Heart right ventricle (tissue), 16 donors: ENCODE data around the gene TLL2. TPM values are rescaled to one million over a fixed set of nuclear protein-coding genes. Genes with fewer than 3 reads are reported as not detected.
A peak's percentile ranks its signal among the peaks of the same experiment; 100 is the strongest.

Source experiments
- ATAC-seq, 8 donors: fragments of 200-7000 bp; cut with Tn5 transposase; one replicate each; pipeline ENCODE4 v1.9.1; 2020; ENCODE audit warnings: mild to moderate bottlenecking in 8 of 8, moderate library complexity in 8 of 8, moderate number of reproducible peaks in 1 of 8
- DNase-seq, 2 donors: peaks; one replicate each; pipeline ENCODE4 v3.0.0-alpha.2; 2020
- H3K27ac ChIP-seq, 10 donors: fragments of 200-600 bp; sonication (generic) in 2 of 10; one replicate each; pipeline versions ENCODE4 v1.5.0 to v1.8.0; 2020 to 2022; ENCODE audit warnings: mild to moderate bottlenecking in 3 of 10
- H3K27me3 ChIP-seq, 7 donors: fragments of 200-600 bp; one replicate each; pipeline ENCODE4 v1.8.0; 2021 to 2022; ENCODE audit warnings: mild to moderate bottlenecking in 2 of 7
- H3K36me3 ChIP-seq, 9 donors: fragments of 200-600 bp; sonication (generic) in 1 of 9; one replicate each; pipeline versions ENCODE4 v1.5.0 to v1.8.0; 2020 to 2022; ENCODE audit warnings: mild to moderate bottlenecking in 2 of 9
- H3K4me1 ChIP-seq, 9 donors: fragments of 200-600 bp; sonication (generic) in 1 of 9; one replicate each; pipeline versions ENCODE4 v1.5.0 to v1.8.0; 2020 to 2022; ENCODE audit warnings: mild to moderate bottlenecking in 4 of 9
- H3K4me3 ChIP-seq, 10 donors: fragments of 200-600 bp; sonication (generic) in 2 of 10; one replicate each; pipeline versions ENCODE4 v1.5.0 to v1.8.0; 2020 to 2022; ENCODE audit warnings: mild to moderate bottlenecking in 7 of 10, moderate library complexity in 2 of 10
- H3K9me3 ChIP-seq, 11 donors: fragments of 200-600 bp in 10 of 11; sonication (generic) in 2 of 11; one replicate each; pipeline versions ENCODE4 v1.5.0 to v1.8.0; 2013 to 2022; ENCODE audit warnings: mild to moderate bottlenecking in 2 of 11, control low read depth in 1 of 11, moderate library complexity in 1 of 11
- CTCF ChIP-seq, 9 donors: fragments of 200-600 bp; sonication (generic) in 2 of 9; IDR thresholded peaks; one replicate each; pipeline versions ENCODE4 v1.5.0 to v1.8.0; 2021 to 2022; ENCODE audit warnings: antibody characterized with exemption in 9 of 9, mild to moderate bottlenecking in 5 of 9, moderate library complexity in 1 of 9
- WGBS, 2 donors: extraction: QIAGEN DNeasy Blood & Tissue Kit; methylation state at CpG; one replicate each; pipeline ENCODE4 v1.1.7; 2013; ENCODE audit warnings: inconsistent platforms in 1 of 2; 5-methylcytosine and 5-hydroxymethylcytosine counted together
- intact Hi-C, 10 donors: fragments of 100-400 bp; cut with DNase I; formaldehyde crosslinking; loops; one replicate each; pipeline versions ENCODE4 v1.11.1 to v1.14.2; 2022
- polyA plus RNA-seq, 2 donors: library from polyadenylated mRNA; stranded (reverse); fragments of 200-250 nt; gene quantifications; one replicate each; pipeline ENCODE4 v1.2.3, GENCODE V29; 2013
- total RNA-seq, 10 donors: library from RNA; stranded (reverse); fragmentation: NEBNext Ultra II Directional in 3 of 10; extraction: Animal tissue kit (Norgen Biotek cat#: 25700) in 3 of 10; gene quantifications; one replicate each; pipeline versions ENCODE4 v1.2.1 to v1.2.4, GENCODE V29; 2021 to 2023
- donor health status: Arrhythmogenic right ventricular cardiomyopathy.
- donor health status: ischemic (EF 13 %, LVEDD 7.1; RV severe dilation, severe dysfunction).
- donor health status: healthy with polysubstance abuse.
- donor health status: DM: no; HTN: yes; CAD: no.
- donor health status: DM: no; HTN: no; CAD: no.
- donor health status: ischemic (EF 25% LVEDD 6.9; RV normal size, moderate dysfunction).
- donor health status: ischemic (EF 25% LVEDD 5.7; RV mildly dilated, moderate dysfunction).
- donor health status: healthy.
- donor health status: DM: yes; HTN: yes; CAD: no.
- donor health status: Ischemic cardiomyopathy.
- donor health status: ischemic (EF 35%, LVEDD 5.7; RV mildly dilated, moderate dysfunction).
- donor health status: nonischemic (EF 11% LVEDD 7.7; RV severe dilation, severe dysfunction).
- donor health status: DM: yes; HTN: yes; CAD: no.
- donor health status: PGD.
- donor health status: ischemic (EF 29% LVEDD 5.4; RV normal size, mild dysfunction).
- donor health status: nonischemic (EF 23%, LVEDD 6.1; RV moderate dilation, normal function).

TLL2 gene
- total and polyA plus RNA-seq, 12 donors: 2.3 to 9.2 (median 6.9) TPM

GRCh38 chr10:96368971-96369370 lies 144.8 kb downstream of the TLL2 start:
- DNase-seq: no peak
- no peak overlapping the region for H3K27ac ChIP-seq
- no peaks in the 10 kb centered on the region for H3K36me3 ChIP-seq
- H3K4me1 ChIP-seq: peaks cover 0 to 13% (median 0%) of the 10 kb centered on the region in 9 donors
- H3K4me3 ChIP-seq: no peak overlapping the region
- ATAC-seq: no peak
- no peaks in the 10 kb centered on the region for H3K9me3 ChIP-seq
- no peaks in the 10 kb centered on the region for H3K27me3 ChIP-seq
- intact Hi-C loops: no loop called here
- TF ChIP-seq CTCF (IDR thresholded peaks at IDR 0.05): no peak
- 88 to 92% methylated on average over 5 of the region's 5 CpGs for WGBS, 2 donors

GRCh38 chr10:96367470-96367869 lies 146.3 kb downstream of the TLL2 start:
- no peak for TF ChIP-seq CTCF (IDR thresholded peaks at IDR 0.05)
- peak; percentile 48 to 80 (median 56) for ATAC-seq
- no peaks in the 10 kb centered on the region for H3K36me3 ChIP-seq
- 38 to 55% methylated on average over 4 of the region's 4 CpGs for WGBS, 2 donors
- H3K9me3 ChIP-seq: no peaks in the 10 kb centered on the region
- peak overlapping the region in 2 of 10 donors; percentile 28 to 34 for H3K27ac ChIP-seq
- intact Hi-C loops: no loop called here
- peak in 1 of 2 donors; percentile 19 for DNase-seq
- peaks cover 0 to 13% (median 0%) of the 10 kb centered on the region in 9 donors for H3K4me1 ChIP-seq
- H3K4me3 ChIP-seq: no peak overlapping the region
- H3K27me3 ChIP-seq: no peaks in the 10 kb centered on the region

- DNase-seq (no peak), ATAC-seq (no peak)
- H3K36me3 ChIP-seq: no peaks in the 10 kb centered on the region
- no peak overlapping the region for H3K4me3 ChIP-seq
- H3K4me1 ChIP-seq: peaks cover 0 to 13% (median 0%) of the 10 kb centered on the region in 9 donors
- 79 to 80% methylated on average over 3 of the region's 3 CpGs for WGBS, 2 donors
- no peak for TF ChIP-seq CTCF (IDR thresholded peaks at IDR 0.05)
- H3K27ac ChIP-seq: no peak overlapping the region
- intact Hi-C loops: no loop called here
- H3K9me3 ChIP-seq: no peaks in the 10 kb centered on the region
- no peaks in the 10 kb centered on the region for H3K27me3 ChIP-seq
These were observed 147.2 kb downstream of the TLL2 start for GRCh38 chr10:96366508-96366907.

- Histone ChIP-seq H3K27ac (no peak overlapping the region), H3K9me3 (no peaks in the 10 kb centered on the region), H3K27me3 (no peaks in the 10 kb centered on the region), H3K36me3 (no peaks in the 10 kb centered on the region), H3K4me3 (no peak overlapping the region), H3K4me1 (peaks cover 0 to 13% (median 0%) of the 10 kb centered on the region in 9 donors)
- ATAC-seq (no peak), DNase-seq (no peak)
- intact Hi-C loops: no loop called here
- 82 to 91% methylated on average over 3 of the region's 3 CpGs for WGBS, 2 donors
- no peak for TF ChIP-seq CTCF (IDR thresholded peaks at IDR 0.05)
These were observed 148.2 kb downstream of the TLL2 start for GRCh38 chr10:96365571-96365970.
